Heart left ventricle (tissue), 16 donors: ENCODE data around the gene AFDN. TPM values are rescaled to one million over a fixed set of nuclear protein-coding genes. Genes with fewer than 3 reads are reported as not detected.
A peak's percentile ranks its signal among the peaks of the same experiment; 100 is the strongest.

ENCODE experiments used
- ATAC-seq, 4 donors: fragments of 200-7000 bp; cut with Tn5 transposase; one replicate each; pipeline ENCODE4 v1.9.1; 2020 to 2022; ENCODE audit warnings: moderate library complexity in 4 of 4, mild to moderate bottlenecking in 3 of 4, moderate number of reproducible peaks in 1 of 4
- DNase-seq, 5 donors: peaks; one replicate each; pipeline ENCODE4 v3.0.0-alpha.2; 2020
- H3K27ac ChIP-seq, 12 donors: fragments of 200-600 bp; sonication (generic) in 4 of 12; one replicate each; pipeline versions ENCODE4 v1.5.0 to v1.8.0; 2016 to 2022; ENCODE audit warnings: mild to moderate bottlenecking in 2 of 12
- H3K27me3 ChIP-seq, 9 donors: fragments of 200-600 bp; sonication (generic) in 2 of 9; one replicate each; pipeline versions ENCODE4 v1.5.1 to v1.8.0; 2016 to 2022; ENCODE audit warnings: mild to moderate bottlenecking in 3 of 9
- H3K36me3 ChIP-seq, 9 donors: fragments of 200-600 bp; sonication (generic) in 2 of 9; one replicate each; pipeline versions ENCODE4 v1.5.0 to v1.8.0; 2018 to 2022; ENCODE audit warnings: mild to moderate bottlenecking in 2 of 9
- H3K4me1 ChIP-seq, 12 donors: fragments of 200-600 bp; sonication (generic) in 4 of 12; one replicate each; pipeline versions ENCODE4 v1.5.0 to v1.8.0; 2016 to 2022; ENCODE audit warnings: mild to moderate bottlenecking in 3 of 12
- H3K4me3 ChIP-seq, 12 donors: fragments of 200-600 bp; sonication (generic) in 4 of 12; one replicate each; pipeline versions ENCODE4 v1.5.0 to v1.8.0; 2017 to 2022; ENCODE audit warnings: mild to moderate bottlenecking in 9 of 12, moderate library complexity in 4 of 12
- H3K9me3 ChIP-seq, 12 donors: fragments of 200-600 bp; sonication (generic) in 4 of 12; one replicate each; pipeline versions ENCODE4 v1.5.0 to v1.8.0; 2016 to 2022; ENCODE audit warnings: mild to moderate bottlenecking in 1 of 12
- POLR2A ChIP-seq, 2 donors: fragments of 450-650 bp; IDR thresholded peaks; one replicate each; pipeline ENCODE4 v1.6.1; 2017; ENCODE audit warnings: antibody characterized with exemption in 2 of 2, mild to moderate bottlenecking in 2 of 2, moderate library complexity in 2 of 2
- WGBS, 4 donors: extraction: QIAGEN DNeasy Blood & Tissue Kit in 2 of 4; methylation state at CpG; one replicate each; pipeline versions ENCODE4 v1.1.5 to v1.1.7; 2013 to 2018; 5-methylcytosine and 5-hydroxymethylcytosine counted together
- intact Hi-C, 10 donors: fragments of 100-400 bp; cut with DNase I; formaldehyde crosslinking; loops; one replicate each; pipeline versions ENCODE4 v1.11.1 to v1.14.2; 2022
- polyA plus RNA-seq, 2 donors: library from polyadenylated mRNA; stranded (reverse); fragments of 200-250 nt; gene quantifications; one replicate each; pipeline ENCODE4 v1.2.3, GENCODE V29; 2013
- total RNA-seq, 9 donors: library from RNA; depleted of rRNA in 2 of 9; stranded (reverse); fragments of >200 nt in 2 of 9; fragmentation: NEBNext Ultra II Directional in 3 of 9; extraction: Animal tissue kit (Norgen Biotek cat#: 25700) in 3 of 9; gene quantifications; one replicate each; pipeline versions ENCODE4 v1.1.0 to v1.2.4, GENCODE V29; 2016 to 2023
- TF ChIP-seq, protein P1 (sequence below), 12 donors: fragments of 200-600 bp; sonication (generic) in 4 of 12; IDR thresholded peaks; one replicate each; pipeline versions ENCODE4 v1.5.0 to v1.8.0; 2018 to 2022; ENCODE audit warnings: antibody characterized with exemption in 12 of 12, mild to moderate bottlenecking in 5 of 12
- donor health status: ischemic (EF 13 %, LVEDD 7.1; RV severe dilation, severe dysfunction).
- donor health status: healthy with polysubstance abuse.
- donor health status: DM: no; HTN: yes; CAD: no.
- donor health status: DM: no; HTN: no; CAD: no.
- donor health status: ischemic (EF 25% LVEDD 6.9; RV normal size, moderate dysfunction).
- donor health status: ischemic (EF 25% LVEDD 5.7; RV mildly dilated, moderate dysfunction).
- donor health status: healthy.
- donor health status: DM: yes; HTN: yes; CAD: no.
- donor health status: ischemic (EF 35%, LVEDD 5.7; RV mildly dilated, moderate dysfunction).
- donor health status: nonischemic (EF 11% LVEDD 7.7; RV severe dilation, severe dysfunction).
- donor health status: DM: yes; HTN: yes; CAD: no.
- donor health status: PGD.
- donor health status: ischemic (EF 29% LVEDD 5.4; RV normal size, mild dysfunction).
- donor health status: nonischemic (EF 23%, LVEDD 6.1; RV moderate dilation, normal function).

The AFDN gene
- total and polyA plus RNA-seq, 11 donors, result 27.6 to 100 (median 50.4) TPM

DNA sequence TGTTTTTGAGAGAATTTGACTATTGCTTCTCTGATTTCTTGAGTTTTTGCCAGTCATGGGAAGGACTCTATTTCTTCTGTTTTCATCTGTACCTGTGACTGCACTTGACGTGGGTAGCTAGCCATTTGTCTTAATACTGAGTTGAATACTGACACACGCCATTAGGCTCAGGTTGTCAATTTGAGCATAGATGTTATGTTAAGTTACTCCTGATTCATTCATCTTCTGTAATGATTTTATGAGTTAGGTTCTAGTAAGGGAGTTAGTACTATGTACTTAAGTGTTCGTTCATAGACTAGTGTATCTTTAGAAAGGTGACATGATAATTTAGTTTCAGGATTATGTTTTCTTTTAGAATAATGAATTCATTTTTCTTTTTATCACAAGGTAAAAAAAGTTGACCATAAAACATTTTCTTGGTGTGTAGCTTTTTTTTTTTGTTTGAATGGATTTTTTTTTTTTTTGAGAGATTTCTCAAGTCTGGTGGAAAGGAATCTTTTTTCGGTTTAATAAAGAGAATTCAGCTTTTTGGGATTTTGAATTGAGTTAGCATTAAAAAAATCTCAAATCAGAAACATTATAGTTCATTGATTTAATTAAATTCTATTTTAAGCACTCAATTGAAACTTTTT is 1.7 kb downstream of the AFDN start:
- ATAC-seq, result no peak
- Histone ChIP-seq H3K9me3 (no peaks in the 10 kb centered on the region), H3K4me1 (peaks cover 0 to 67% (median 42%) of the 10 kb centered on the region in 12 donors), H3K36me3 (no peaks in the 10 kb centered on the region), H3K27me3 (peaks cover 0 to 26% (median 0%) of the 10 kb centered on the region in 9 donors), H3K27ac (peak overlapping the region in 5 of 12 donors; percentile 70 to 83 (median 73)), H3K4me3 (peak overlapping the region in 11 of 12 donors; percentile 51 to 89 (median 74))
- TF ChIP-seq POLR2A (IDR thresholded peaks at IDR 0.05), result no peak
- TF ChIP-seq, protein P1, sequence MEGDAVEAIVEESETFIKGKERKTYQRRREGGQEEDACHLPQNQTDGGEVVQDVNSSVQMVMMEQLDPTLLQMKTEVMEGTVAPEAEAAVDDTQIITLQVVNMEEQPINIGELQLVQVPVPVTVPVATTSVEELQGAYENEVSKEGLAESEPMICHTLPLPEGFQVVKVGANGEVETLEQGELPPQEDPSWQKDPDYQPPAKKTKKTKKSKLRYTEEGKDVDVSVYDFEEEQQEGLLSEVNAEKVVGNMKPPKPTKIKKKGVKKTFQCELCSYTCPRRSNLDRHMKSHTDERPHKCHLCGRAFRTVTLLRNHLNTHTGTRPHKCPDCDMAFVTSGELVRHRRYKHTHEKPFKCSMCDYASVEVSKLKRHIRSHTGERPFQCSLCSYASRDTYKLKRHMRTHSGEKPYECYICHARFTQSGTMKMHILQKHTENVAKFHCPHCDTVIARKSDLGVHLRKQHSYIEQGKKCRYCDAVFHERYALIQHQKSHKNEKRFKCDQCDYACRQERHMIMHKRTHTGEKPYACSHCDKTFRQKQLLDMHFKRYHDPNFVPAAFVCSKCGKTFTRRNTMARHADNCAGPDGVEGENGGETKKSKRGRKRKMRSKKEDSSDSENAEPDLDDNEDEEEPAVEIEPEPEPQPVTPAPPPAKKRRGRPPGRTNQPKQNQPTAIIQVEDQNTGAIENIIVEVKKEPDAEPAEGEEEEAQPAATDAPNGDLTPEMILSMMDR (IDR thresholded peaks at IDR 0.05), result no peak
- intact Hi-C loops, result loop anchor here in 3 of 10 donors (5.0 to 10.0 kb wide), 3 partner anchors 69 to 344 kb away; no protein-coding TSS in a partner anchor
- WGBS, 4 donors, result 48 to 53% (median 52%) methylated on average over 4 of the region's 4 CpGs
- DNase-seq, result no peak

- DNase-seq, result no peak
- Histone ChIP-seq H3K4me3 (no peak overlapping the region), H3K27ac (no peak overlapping the region), H3K36me3 (no peaks in the 10 kb centered on the region), H3K9me3 (no peaks in the 10 kb centered on the region), H3K4me1 (peaks cover 0 to 74% (median 42%) of the 10 kb centered on the region in 12 donors), H3K27me3 (peaks cover 0 to 26% (median 0%) of the 10 kb centered on the region in 9 donors)
- TF ChIP-seq POLR2A (IDR thresholded peaks at IDR 0.05), result no peak
- TF ChIP-seq, protein P1 (IDR thresholded peaks at IDR 0.05), result no peak
- intact Hi-C loops, result loop anchor here in 3 of 10 donors (5.0 to 10.0 kb wide), 3 partner anchors 68 to 345 kb away; no protein-coding TSS in a partner anchor
- ATAC-seq, result no peak
These were observed 2.8 kb downstream of the AFDN start for GRCh38 chr6:167829513-167829912.

GRCh38 chr6:167831281-167831828 is 4.6 kb downstream of the AFDN start:
- intact Hi-C loops, result loop anchor here in 3 of 10 donors (5.0 to 10.0 kb wide), 3 partner anchors 53 to 66 kb away; no protein-coding TSS in a partner anchor
- Histone ChIP-seq H3K4me3 (no peak overlapping the region), H3K27ac (no peak overlapping the region), H3K9me3 (no peaks in the 10 kb centered on the region), H3K36me3 (no peaks in the 10 kb centered on the region), H3K4me1 (peaks cover 0 to 59% (median 37%) of the 10 kb centered on the region in 12 donors), H3K27me3 (peaks cover 0 to 16% (median 0%) of the 10 kb centered on the region in 9 donors)
- WGBS, 4 donors, result 36 to 66% (median 53%) methylated on average over 3 of the region's 3 CpGs
- no peak for TF ChIP-seq POLR2A (IDR thresholded peaks at IDR 0.05)
- TF ChIP-seq, protein P1 (IDR thresholded peaks at IDR 0.05), result no peak
- ATAC-seq (no peak), DNase-seq (no peak)
